CD14-positive monocyte (primary cell): ENCODE measurements around the gene ZCCHC8. TPM values are rescaled to one million over a fixed set of nuclear protein-coding genes. Genes with fewer than 3 reads are reported as not detected.
A peak's percentile ranks its signal among the peaks of the same experiment; 100 is the strongest.

ENCODE experiments used
- DNase-seq, 3 donors: peaks; one replicate each; pipeline ENCODE4 v3.0.0-alpha.2; 2011 to 2022
- H2AFZ ChIP-seq: 2 replicates; pipeline ENCODE4 v1.6.0; 2012; ENCODE audit warnings: mild to moderate bottlenecking, low read depth, low read length, inconsistent platforms; ENCODE audit not compliant: insufficient read depth, poor library complexity, severe bottlenecking
- H3K27ac ChIP-seq, 2 donors: 1 replicate in 1 of 2; 2 replicates in 1 of 2; pipeline ENCODE4 v1.5.1; 2012 to 2013; ENCODE audit warnings: low read length in 2 of 2, control low read depth in 1 of 2, inconsistent platforms in 1 of 2, low read depth in 1 of 2, mild to moderate bottlenecking in 1 of 2
- H3K27me3 ChIP-seq, 2 donors: one replicate each; pipeline versions ENCODE4 v1.6.0 to v1.6.1; 2011 to 2013; ENCODE audit warnings: low read length in 2 of 2; ENCODE audit not compliant: control insufficient read depth in 2 of 2, insufficient read depth in 2 of 2
- H3K36me3 ChIP-seq, 2 donors: replicated peaks in 1 of 2; 1 replicate in 1 of 2; 2 replicates in 1 of 2; pipeline versions ENCODE4 v1.5.1 to v1.6.1; 2012 to 2013; ENCODE audit warnings: low read length in 2 of 2, control low read depth in 1 of 2, inconsistent platforms in 1 of 2, mild to moderate bottlenecking in 1 of 2; ENCODE audit not compliant: insufficient read depth in 2 of 2, control insufficient read depth in 1 of 2
- H3K4me1 ChIP-seq, 2 donors: 1 replicate in 1 of 2; 2 replicates in 1 of 2; pipeline versions ENCODE4 v1.5.1 to v1.6.1; 2012 to 2013; ENCODE audit warnings: low read length in 2 of 2, control low read depth in 1 of 2, inconsistent platforms in 1 of 2, mild to moderate bottlenecking in 1 of 2, moderate library complexity in 1 of 2; ENCODE audit not compliant: insufficient read depth in 2 of 2, control insufficient read depth in 1 of 2
- H3K4me2 ChIP-seq: replicated peaks from 2 replicates; pipeline ENCODE3; 2012; ENCODE audit warnings: low read length, moderate library complexity, mild to moderate bottlenecking; ENCODE audit not compliant: poor library complexity, severe bottlenecking; ENCODE audit errors: extremely low read depth
- H3K4me3 ChIP-seq, 3 experiments: fragments of 200-600 bp in 1 of 3; sonication (generic) in 1 of 3; replicated peaks in 1 of 3; 1 replicate in 2 of 3; 2 replicates in 1 of 3; pipeline ENCODE4 v1.5.1; 2011 to 2013; ENCODE audit warnings: low read length in 3 of 3, mild to moderate bottlenecking in 3 of 3, control low read depth in 2 of 3, low read depth in 2 of 3, inconsistent platforms in 1 of 3, moderate library complexity in 1 of 3
- H3K79me2 ChIP-seq: 2 replicates; pipeline ENCODE4 v1.6.0; 2012; ENCODE audit warnings: mild to moderate bottlenecking, control low read depth, inconsistent platforms, low read length, moderate library complexity; ENCODE audit not compliant: insufficient read depth
- H3K9ac ChIP-seq: 2 replicates; pipeline ENCODE4 v1.6.0; 2017; ENCODE audit warnings: low read length, mild to moderate bottlenecking; ENCODE audit not compliant: insufficient read depth, poor library complexity, severe bottlenecking
- H3K9me3 ChIP-seq, 2 donors: replicated peaks in 1 of 2; 1 replicate in 1 of 2; 2 replicates in 1 of 2; pipeline versions ENCODE4 v1.5.1 to v1.6.1; 2012 to 2013; ENCODE audit warnings: low read length in 2 of 2, control low read depth in 1 of 2; ENCODE audit not compliant: control insufficient read depth in 1 of 2, insufficient read depth in 1 of 2
- H4K20me1 ChIP-seq: 2 replicates; pipeline ENCODE4 v1.6.0; 2012; ENCODE audit warnings: mild to moderate bottlenecking, low read length, control low read depth, moderate library complexity; ENCODE audit not compliant: insufficient read depth
- H3K27ac Mint-ChIP-seq, 7 donors: one replicate each; pipeline ENCODE4 v1.8.0; 2020; ENCODE audit warnings: mild to moderate bottlenecking in 7 of 7, mixed read lengths in 7 of 7, moderate library complexity in 6 of 7, inconsistent platforms in 2 of 7
- H3K27me3 Mint-ChIP-seq, 3 donors: one replicate each; pipeline ENCODE4 v1.8.0; 2021 to 2022; ENCODE audit warnings: low read depth in 3 of 3, mild to moderate bottlenecking in 3 of 3, mixed read lengths in 3 of 3, moderate library complexity in 3 of 3, inconsistent platforms in 1 of 3
- H3K36me3 Mint-ChIP-seq, 2 donors: one replicate each; pipeline ENCODE4 v1.8.0; 2020; ENCODE audit warnings: mixed read lengths in 2 of 2, inconsistent platforms in 1 of 2, mild to moderate bottlenecking in 1 of 2
- H3K4me1 Mint-ChIP-seq: one replicate; pipeline ENCODE4 v1.8.0; 2020; ENCODE audit warnings: mild to moderate bottlenecking, mixed read lengths
- H3K4me3 Mint-ChIP-seq, 2 donors: one replicate each; pipeline ENCODE4 v1.8.0; 2020; ENCODE audit warnings: mild to moderate bottlenecking in 2 of 2, mixed read lengths in 2 of 2, moderate library complexity in 1 of 2
- H3K9me3 Mint-ChIP-seq, 7 donors: one replicate each; pipeline ENCODE4 v1.8.0; 2020 to 2022; ENCODE audit warnings: mixed read lengths in 7 of 7, mild to moderate bottlenecking in 6 of 7, moderate library complexity in 6 of 7, inconsistent platforms in 2 of 7
- WGBS: methylation state at CpG from one replicate; pipeline ENCODE4 v1.1.5; 2013; ENCODE audit warnings: missing lambda C conversion rate; ENCODE audit not compliant: insufficient coverage; 5-methylcytosine and 5-hydroxymethylcytosine counted together
- intact Hi-C, 2 donors: fragments of 100-400 bp; cut with micrococcal nuclease; formaldehyde crosslinking; loops; one replicate each; pipeline versions ENCODE4 v1.15.0 to v1.15.1; 2023
- polyA plus RNA-seq, 3 donors: library from polyadenylated mRNA; depleted of rRNA in 1 of 3; unstranded in 2 of 3; stranded (reverse) in 1 of 3; fragments of 300-500 nt in 2 of 3; fragments of >200 nt in 1 of 3; fragmentation: Illumina TruSeq in 2 of 3; gene quantifications; 1 replicate in 2 of 3; 2 replicates in 1 of 3; pipeline ENCODE4 v1.2.3, GENCODE V29; 2012 to 2021
- TF ChIP-seq, protein P1 (sequence below): fragments of 200-600 bp; IDR thresholded peaks from one replicate; pipeline ENCODE4 v1.8.0; 2022; ENCODE audit warnings: antibody characterized with exemption, mild to moderate bottlenecking

Gene ZCCHC8
- polyA plus RNA-seq, 3 donors = 2.5 to 25.4 (median 5.4) TPM

DNA sequence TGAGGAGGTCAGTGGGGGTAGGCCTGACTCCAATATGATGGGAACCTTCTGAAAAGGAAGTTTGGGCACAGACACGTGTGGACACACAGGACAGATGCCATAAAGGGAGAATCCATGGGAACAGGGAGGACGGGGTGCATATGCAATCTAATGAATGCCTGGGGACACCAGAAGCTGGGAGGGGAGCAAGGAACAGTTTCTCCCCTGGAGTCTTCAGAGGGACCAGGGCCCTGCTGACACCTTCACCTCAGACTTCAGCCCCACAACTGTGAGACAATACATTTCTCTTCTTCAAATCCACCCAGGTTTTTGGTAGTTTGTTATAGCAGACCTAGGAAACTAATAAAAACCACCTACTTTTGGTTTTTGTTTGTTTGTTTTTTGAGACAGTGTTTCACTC, 43.1 kb downstream of the ZCCHC8 start:
- TF ChIP-seq, protein P1, sequence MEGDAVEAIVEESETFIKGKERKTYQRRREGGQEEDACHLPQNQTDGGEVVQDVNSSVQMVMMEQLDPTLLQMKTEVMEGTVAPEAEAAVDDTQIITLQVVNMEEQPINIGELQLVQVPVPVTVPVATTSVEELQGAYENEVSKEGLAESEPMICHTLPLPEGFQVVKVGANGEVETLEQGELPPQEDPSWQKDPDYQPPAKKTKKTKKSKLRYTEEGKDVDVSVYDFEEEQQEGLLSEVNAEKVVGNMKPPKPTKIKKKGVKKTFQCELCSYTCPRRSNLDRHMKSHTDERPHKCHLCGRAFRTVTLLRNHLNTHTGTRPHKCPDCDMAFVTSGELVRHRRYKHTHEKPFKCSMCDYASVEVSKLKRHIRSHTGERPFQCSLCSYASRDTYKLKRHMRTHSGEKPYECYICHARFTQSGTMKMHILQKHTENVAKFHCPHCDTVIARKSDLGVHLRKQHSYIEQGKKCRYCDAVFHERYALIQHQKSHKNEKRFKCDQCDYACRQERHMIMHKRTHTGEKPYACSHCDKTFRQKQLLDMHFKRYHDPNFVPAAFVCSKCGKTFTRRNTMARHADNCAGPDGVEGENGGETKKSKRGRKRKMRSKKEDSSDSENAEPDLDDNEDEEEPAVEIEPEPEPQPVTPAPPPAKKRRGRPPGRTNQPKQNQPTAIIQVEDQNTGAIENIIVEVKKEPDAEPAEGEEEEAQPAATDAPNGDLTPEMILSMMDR = no peak
- WGBS = 75% methylated on average over 2 of the region's 2 CpGs
- H3K4me2 ChIP-seq = no peak overlapping the region
- H3K27me3 Mint-ChIP-seq = peaks cover 2 to 8% (median 4%) of the 10 kb centered on the region in 3 donors
- H3K4me3 ChIP-seq = no peak overlapping the region
- no peak overlapping the region for H3K9ac ChIP-seq
- H3K9me3 Mint-ChIP-seq = peaks cover 0 to 4% (median 0%) of the 10 kb centered on the region in 7 donors
- H4K20me1 ChIP-seq = no peaks in the 10 kb centered on the region
- H3K27ac Mint-ChIP-seq = peak overlapping the region in 2 of 7 donors; percentile 14 to 50
- no peak overlapping the region for H3K27ac ChIP-seq
- H3K4me3 Mint-ChIP-seq = peak overlapping the region; percentile 23 to 55
- H3K27me3 ChIP-seq = no peaks in the 10 kb centered on the region
- H3K36me3 Mint-ChIP-seq = no peaks in the 10 kb centered on the region
- DNase-seq = no peak
- H3K79me2 ChIP-seq = no peaks in the 10 kb centered on the region
- no peaks in the 10 kb centered on the region for H3K36me3 ChIP-seq
- intact Hi-C loops = no loop called here
- peaks cover 16 to 17% of the 10 kb centered on the region in 2 donors for H3K4me1 ChIP-seq
- no peaks in the 10 kb centered on the region for H3K9me3 ChIP-seq
- peaks cover 23% of the 10 kb centered on the region for H3K4me1 Mint-ChIP-seq
- no peak overlapping the region for H2AFZ ChIP-seq

GRCh38 chr12:122454739-122455138, 46.0 kb downstream of the ZCCHC8 start:
- Mint-ChIP-seq H3K27ac (no peak overlapping the region), H3K4me1 (peaks cover 24% of the 10 kb centered on the region), H3K4me3 (no peak overlapping the region), H3K27me3 (peaks cover 0 to 6% (median 2%) of the 10 kb centered on the region in 3 donors), H3K36me3 (no peaks in the 10 kb centered on the region), H3K9me3 (peaks cover 0 to 4% (median 0%) of the 10 kb centered on the region in 7 donors)
- Histone ChIP-seq H4K20me1 (no peaks in the 10 kb centered on the region), H3K36me3 (no peaks in the 10 kb centered on the region), H3K9me3 (no peaks in the 10 kb centered on the region), H3K27me3 (no peaks in the 10 kb centered on the region), H3K4me3 (no peak overlapping the region), H3K4me2 (no peak overlapping the region), H3K4me1 (peaks cover 16 to 19% of the 10 kb centered on the region in 2 donors), H3K9ac (no peak overlapping the region), H2AFZ (no peak overlapping the region), H3K27ac (no peak overlapping the region), H3K79me2 (no peaks in the 10 kb centered on the region)
- TF ChIP-seq, protein P1 = no peak
- WGBS = 81% methylated on average over 3 of the region's 6 CpGs
- DNase-seq = no peak
- intact Hi-C loops = no loop called here
